Endothelial cell (in vitro differentiated cells): Measurements from ENCODE around the gene RMC1. TPM values are rescaled to one million over a fixed set of nuclear protein-coding genes. Genes with fewer than 3 reads are reported as not detected.

Source experiments
- DNase-seq: peaks from one replicate; pipeline ENCODE4 v3.0.0; 2021; ENCODE audit warnings: low spot score
- H3K27ac Mint-ChIP-seq: one replicate; pipeline ENCODE4 v1.8.0; 2021; ENCODE audit warnings: mixed read lengths, inconsistent platforms; ENCODE audit not compliant: unreplicated experiment
- H3K27me3 Mint-ChIP-seq: one replicate; pipeline ENCODE4 v1.8.0; 2021; ENCODE audit warnings: mild to moderate bottlenecking, moderate library complexity, mixed read lengths, inconsistent platforms; ENCODE audit not compliant: unreplicated experiment
- H3K36me3 Mint-ChIP-seq: one replicate; pipeline ENCODE4 v1.8.0; 2021; ENCODE audit warnings: mild to moderate bottlenecking, low read depth, mixed read lengths, inconsistent platforms; ENCODE audit not compliant: unreplicated experiment
- H3K4me1 Mint-ChIP-seq: one replicate; pipeline ENCODE4 v1.8.0; 2021; ENCODE audit warnings: mild to moderate bottlenecking, mixed read lengths, inconsistent platforms; ENCODE audit not compliant: unreplicated experiment
- H3K4me3 Mint-ChIP-seq: one replicate; pipeline ENCODE4 v1.8.0; 2021; ENCODE audit warnings: mild to moderate bottlenecking, mixed read lengths, inconsistent platforms; ENCODE audit not compliant: unreplicated experiment
- H3K9me3 Mint-ChIP-seq: one replicate; pipeline ENCODE4 v1.8.0; 2021; ENCODE audit warnings: mixed read lengths, inconsistent platforms; ENCODE audit not compliant: unreplicated experiment
- total RNA-seq: library from RNA; stranded (reverse); fragmentation: NEBNext Ultra II Directional; extraction: Animal tissue kit (Norgen Biotek cat#: 25700); gene quantifications from one replicate; pipeline ENCODE4 v1.2.1, GENCODE V29; 2021; ENCODE audit not compliant: unreplicated experiment
- TF ChIP-seq, protein P1 (sequence below): fragments of 200-600 bp; sonication (generic); IDR thresholded peaks from one replicate; pipeline ENCODE4 v1.5.0; 2021; ENCODE audit warnings: antibody characterized with exemption; ENCODE audit not compliant: unreplicated experiment

RMC1 gene
- total RNA-seq, 1 donor from 2014 or later, result 11.7 TPM

DNA sequence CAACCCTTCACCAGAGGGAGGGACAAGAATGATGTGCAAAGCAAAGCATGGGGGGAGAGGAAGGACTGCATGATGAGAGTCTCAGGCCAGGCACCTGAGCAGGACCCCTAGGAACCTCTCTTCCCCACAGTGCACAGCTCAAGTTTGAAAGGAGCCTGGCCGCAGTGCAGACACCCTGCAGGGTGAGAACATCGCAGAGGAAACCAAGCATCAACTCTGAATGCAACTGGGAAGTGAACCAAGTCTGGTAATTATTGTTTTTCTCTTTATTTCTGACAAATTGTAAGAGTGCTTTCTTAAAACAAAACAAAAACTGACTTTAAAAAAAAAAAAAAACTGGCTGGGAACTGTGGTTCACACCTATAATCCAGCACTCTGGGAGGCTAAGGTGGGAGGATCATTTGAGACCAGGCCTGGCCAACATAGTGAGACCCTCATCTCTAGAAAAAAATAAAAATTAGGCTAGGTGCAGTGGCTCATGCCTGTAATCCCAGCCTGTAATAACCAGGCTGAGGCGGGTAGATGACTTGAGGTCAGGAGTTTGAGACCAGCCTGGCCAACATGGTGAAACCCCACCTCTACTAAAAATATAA lies 67.7 kb downstream of the RMC1 start:
- no peak overlapping the region for H3K27ac Mint-ChIP-seq
- H3K36me3 Mint-ChIP-seq, result peaks cover 20% of the 10 kb centered on the region
- peaks cover 10% of the 10 kb centered on the region for H3K4me1 Mint-ChIP-seq
- no peak overlapping the region for H3K4me3 Mint-ChIP-seq
- no peaks in the 10 kb centered on the region for H3K9me3 Mint-ChIP-seq
- no peaks in the 10 kb centered on the region for H3K27me3 Mint-ChIP-seq
- DNase-seq, result no peak
- TF ChIP-seq, protein P1, sequence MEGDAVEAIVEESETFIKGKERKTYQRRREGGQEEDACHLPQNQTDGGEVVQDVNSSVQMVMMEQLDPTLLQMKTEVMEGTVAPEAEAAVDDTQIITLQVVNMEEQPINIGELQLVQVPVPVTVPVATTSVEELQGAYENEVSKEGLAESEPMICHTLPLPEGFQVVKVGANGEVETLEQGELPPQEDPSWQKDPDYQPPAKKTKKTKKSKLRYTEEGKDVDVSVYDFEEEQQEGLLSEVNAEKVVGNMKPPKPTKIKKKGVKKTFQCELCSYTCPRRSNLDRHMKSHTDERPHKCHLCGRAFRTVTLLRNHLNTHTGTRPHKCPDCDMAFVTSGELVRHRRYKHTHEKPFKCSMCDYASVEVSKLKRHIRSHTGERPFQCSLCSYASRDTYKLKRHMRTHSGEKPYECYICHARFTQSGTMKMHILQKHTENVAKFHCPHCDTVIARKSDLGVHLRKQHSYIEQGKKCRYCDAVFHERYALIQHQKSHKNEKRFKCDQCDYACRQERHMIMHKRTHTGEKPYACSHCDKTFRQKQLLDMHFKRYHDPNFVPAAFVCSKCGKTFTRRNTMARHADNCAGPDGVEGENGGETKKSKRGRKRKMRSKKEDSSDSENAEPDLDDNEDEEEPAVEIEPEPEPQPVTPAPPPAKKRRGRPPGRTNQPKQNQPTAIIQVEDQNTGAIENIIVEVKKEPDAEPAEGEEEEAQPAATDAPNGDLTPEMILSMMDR, result no peak

DNA sequence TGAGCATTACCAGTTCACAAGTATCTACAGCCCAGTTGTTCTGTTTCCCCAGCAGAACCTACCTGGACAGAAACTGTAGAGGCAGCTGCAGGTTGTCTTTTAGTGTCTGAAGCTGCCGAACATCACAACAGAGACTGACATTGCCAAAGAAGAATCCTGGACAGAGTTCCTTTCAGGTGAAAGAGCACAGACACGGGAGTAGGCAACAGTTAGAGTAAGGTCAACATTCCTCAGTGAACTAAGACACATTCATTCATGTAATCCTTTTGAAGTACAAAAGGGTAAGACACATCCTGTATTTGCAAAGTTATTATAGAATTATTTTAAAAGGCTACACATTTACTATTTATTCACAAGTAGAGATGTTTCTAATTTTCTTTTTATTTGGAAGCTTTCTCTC lies 68.7 kb downstream of the RMC1 start:
- Mint-ChIP-seq H3K4me3 (no peak overlapping the region), H3K4me1 (peaks cover 10% of the 10 kb centered on the region), H3K9me3 (no peaks in the 10 kb centered on the region), H3K27ac (no peak overlapping the region), H3K27me3 (no peaks in the 10 kb centered on the region), H3K36me3 (peaks cover 22% of the 10 kb centered on the region)
- no peak for DNase-seq
- TF ChIP-seq, protein P1, result no peak

DNA sequence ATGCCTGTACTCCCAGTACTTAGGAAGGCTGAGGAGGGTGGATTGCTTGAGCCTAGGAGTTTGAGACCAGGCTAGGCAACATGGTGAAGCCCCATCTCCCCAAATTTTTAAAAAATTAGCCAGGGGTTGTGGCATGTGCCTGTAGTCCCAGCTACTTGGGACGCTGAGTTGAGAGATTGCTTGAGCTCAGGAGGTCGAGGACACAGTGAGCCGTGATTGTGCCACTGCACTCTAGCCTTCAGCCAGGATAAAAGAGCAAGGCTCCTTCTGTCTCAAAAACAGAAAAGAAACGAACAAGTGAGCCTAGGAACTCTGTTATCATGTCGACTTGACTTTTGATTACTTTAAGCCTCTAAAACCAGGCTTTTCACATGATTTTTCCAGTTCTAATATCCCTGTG lies 69.3 kb downstream of the RMC1 start:
- H3K27me3 Mint-ChIP-seq, result no peaks in the 10 kb centered on the region
- DNase-seq, result no peak
- TF ChIP-seq, protein P1, result no peak
- no peaks in the 10 kb centered on the region for H3K9me3 Mint-ChIP-seq
- no peak overlapping the region for H3K27ac Mint-ChIP-seq
- peaks cover 22% of the 10 kb centered on the region for H3K36me3 Mint-ChIP-seq
- no peak overlapping the region for H3K4me3 Mint-ChIP-seq
- H3K4me1 Mint-ChIP-seq, result peaks cover 10% of the 10 kb centered on the region

DNA sequence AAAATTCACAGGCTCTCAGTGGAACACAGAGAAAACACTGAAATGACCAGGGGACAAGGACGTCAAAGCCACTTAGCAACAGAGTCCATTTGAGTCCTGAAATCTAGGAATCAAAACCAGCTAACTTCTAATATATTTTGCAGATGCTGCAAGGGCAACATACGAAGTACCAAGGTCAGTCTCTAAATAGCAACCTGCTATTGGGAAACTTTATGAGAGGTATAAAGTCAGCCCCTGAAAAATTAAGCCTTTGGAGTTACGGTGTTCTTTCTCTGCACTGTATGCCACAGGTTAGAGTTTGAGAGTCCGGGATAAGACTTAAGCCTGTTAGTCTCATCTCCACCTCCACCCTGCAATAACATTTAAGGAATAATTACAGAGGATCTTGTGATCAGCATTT lies 69.7 kb downstream of the RMC1 start:
- DNase-seq, result no peak
- TF ChIP-seq, protein P1, result no peak
- H3K27ac Mint-ChIP-seq, result no peak overlapping the region
- no peaks in the 10 kb centered on the region for H3K27me3 Mint-ChIP-seq
- H3K9me3 Mint-ChIP-seq, result no peaks in the 10 kb centered on the region
- peaks cover 10% of the 10 kb centered on the region for H3K4me1 Mint-ChIP-seq
- peaks cover 22% of the 10 kb centered on the region for H3K36me3 Mint-ChIP-seq
- no peak overlapping the region for H3K4me3 Mint-ChIP-seq

DNA sequence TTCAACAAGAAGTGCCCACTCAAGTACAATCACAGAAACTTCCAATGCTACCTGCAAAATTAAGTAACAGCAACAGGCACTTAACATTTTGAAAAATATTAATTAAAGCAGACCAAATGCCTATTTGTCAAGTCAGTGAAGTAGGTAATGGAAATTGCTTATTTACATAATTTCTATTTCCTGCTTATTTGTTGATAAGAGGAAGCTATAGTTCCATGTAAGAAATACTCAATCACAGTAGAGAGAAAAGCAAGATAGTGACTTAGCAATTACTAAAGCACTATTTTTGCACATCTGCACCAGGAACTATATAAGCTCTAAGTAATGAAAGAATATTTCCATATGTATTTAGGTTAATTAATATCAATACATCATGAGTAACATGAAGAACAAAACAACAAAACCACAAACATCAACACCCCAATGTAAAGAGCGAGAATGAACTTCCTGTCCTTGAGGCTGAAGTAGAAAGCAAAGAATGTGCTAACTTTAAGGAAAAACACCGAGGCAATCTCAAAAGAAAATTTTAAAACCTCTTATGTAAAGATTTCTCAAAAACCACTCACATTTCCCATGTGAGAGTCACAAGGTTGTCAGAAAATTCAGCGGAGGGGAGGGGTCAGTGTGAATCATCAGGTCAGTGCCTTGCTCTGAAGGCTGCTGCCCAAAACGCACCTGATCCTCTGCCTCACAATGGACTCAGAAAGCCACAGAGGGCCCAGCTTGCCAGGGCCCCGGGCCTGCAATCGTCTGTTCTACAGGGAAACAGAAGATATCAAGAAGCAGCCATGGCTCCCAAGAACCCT lies 70.5 kb downstream of the RMC1 start:
- H3K9me3 Mint-ChIP-seq, result no peaks in the 10 kb centered on the region
- TF ChIP-seq, protein P1, result no peak
- H3K4me1 Mint-ChIP-seq, result peaks cover 10% of the 10 kb centered on the region
- H3K36me3 Mint-ChIP-seq, result peaks cover 29% of the 10 kb centered on the region
- no peak overlapping the region for H3K27ac Mint-ChIP-seq
- H3K27me3 Mint-ChIP-seq, result no peaks in the 10 kb centered on the region
- DNase-seq, result no peak
- no peak overlapping the region for H3K4me3 Mint-ChIP-seq
